Fibroblast of mammary gland (primary cell): ENCODE measurements around the gene FCER2.

Source experiments
- DNase-seq: peaks from one replicate; pipeline ENCODE4 v3.0.0-alpha.2; 2010; ENCODE audit warnings: low read depth
- H3K4me3 ChIP-seq: 2 replicates; pipeline ENCODE4 v1.5.1; 2011; ENCODE audit warnings: low read depth, mild to moderate bottlenecking, low read length, moderate library complexity; ENCODE audit not compliant: control insufficient read depth
- TF ChIP-seq, protein P1 (sequence below): conservative IDR thresholded peaks from 2 replicates; pipeline ENCODE4 v1.5.1; 2011; ENCODE audit warnings: low read depth, low read length, inconsistent platforms; ENCODE audit not compliant: control insufficient read depth, insufficient read depth

Gene FCER2

DNA sequence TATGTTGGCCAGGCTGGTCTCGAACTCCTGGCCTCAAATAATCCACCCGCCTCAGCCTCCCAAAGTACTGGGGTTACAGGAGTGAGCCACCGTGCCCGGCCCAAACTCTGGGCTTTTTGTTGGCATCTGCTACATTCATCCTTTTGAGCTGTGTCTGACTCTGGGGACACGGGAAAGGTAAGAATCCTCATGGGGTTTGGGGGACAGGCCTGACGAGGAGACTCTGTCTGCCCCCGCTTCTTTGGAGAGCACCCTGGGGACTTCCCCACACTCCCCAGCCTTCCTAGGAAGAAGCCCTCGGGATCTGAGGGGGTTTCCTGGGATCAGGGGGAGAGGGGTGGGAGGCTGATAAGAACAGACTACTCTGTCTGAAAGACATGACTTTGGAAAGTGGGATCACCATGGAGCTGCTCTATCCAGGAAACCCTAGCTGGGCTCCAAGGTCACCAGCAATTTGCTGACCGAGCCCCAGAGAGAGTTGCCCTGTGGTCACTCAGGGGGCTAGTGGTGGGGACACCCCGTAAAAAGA lies 8.1 kb upstream of the FCER2 start:
- no peak for DNase-seq
- TF ChIP-seq, protein P1, sequence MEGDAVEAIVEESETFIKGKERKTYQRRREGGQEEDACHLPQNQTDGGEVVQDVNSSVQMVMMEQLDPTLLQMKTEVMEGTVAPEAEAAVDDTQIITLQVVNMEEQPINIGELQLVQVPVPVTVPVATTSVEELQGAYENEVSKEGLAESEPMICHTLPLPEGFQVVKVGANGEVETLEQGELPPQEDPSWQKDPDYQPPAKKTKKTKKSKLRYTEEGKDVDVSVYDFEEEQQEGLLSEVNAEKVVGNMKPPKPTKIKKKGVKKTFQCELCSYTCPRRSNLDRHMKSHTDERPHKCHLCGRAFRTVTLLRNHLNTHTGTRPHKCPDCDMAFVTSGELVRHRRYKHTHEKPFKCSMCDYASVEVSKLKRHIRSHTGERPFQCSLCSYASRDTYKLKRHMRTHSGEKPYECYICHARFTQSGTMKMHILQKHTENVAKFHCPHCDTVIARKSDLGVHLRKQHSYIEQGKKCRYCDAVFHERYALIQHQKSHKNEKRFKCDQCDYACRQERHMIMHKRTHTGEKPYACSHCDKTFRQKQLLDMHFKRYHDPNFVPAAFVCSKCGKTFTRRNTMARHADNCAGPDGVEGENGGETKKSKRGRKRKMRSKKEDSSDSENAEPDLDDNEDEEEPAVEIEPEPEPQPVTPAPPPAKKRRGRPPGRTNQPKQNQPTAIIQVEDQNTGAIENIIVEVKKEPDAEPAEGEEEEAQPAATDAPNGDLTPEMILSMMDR = no peak
- no peak overlapping the region for H3K4me3 ChIP-seq

DNA sequence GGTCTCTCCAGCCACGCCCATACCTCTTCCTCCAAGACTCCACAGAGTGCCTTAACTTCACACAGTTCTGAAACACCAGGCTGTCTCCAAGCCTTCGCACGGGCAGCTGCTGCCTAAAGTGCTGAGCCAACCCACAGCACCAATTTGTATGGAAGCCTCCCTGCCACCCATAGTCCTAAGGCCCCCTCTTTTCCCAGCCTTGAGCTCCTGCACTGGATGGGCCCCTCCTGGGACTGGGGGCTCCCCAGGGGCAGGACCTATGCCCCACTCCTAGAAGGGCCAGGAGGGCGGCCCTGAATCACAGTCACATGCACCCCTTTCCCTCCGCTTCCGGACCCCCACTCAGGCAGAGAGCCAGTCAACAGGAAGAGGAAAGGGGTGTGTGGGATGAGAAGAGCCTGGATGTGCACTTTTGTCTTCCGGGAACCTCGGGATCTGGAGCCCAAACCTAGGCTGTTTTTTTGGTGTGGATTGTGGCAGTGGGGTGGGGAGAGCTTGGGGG lies 5.1 kb upstream of the FCER2 start:
- no peak for DNase-seq
- H3K4me3 ChIP-seq = no peak overlapping the region
- TF ChIP-seq, protein P1 = no peak

DNA sequence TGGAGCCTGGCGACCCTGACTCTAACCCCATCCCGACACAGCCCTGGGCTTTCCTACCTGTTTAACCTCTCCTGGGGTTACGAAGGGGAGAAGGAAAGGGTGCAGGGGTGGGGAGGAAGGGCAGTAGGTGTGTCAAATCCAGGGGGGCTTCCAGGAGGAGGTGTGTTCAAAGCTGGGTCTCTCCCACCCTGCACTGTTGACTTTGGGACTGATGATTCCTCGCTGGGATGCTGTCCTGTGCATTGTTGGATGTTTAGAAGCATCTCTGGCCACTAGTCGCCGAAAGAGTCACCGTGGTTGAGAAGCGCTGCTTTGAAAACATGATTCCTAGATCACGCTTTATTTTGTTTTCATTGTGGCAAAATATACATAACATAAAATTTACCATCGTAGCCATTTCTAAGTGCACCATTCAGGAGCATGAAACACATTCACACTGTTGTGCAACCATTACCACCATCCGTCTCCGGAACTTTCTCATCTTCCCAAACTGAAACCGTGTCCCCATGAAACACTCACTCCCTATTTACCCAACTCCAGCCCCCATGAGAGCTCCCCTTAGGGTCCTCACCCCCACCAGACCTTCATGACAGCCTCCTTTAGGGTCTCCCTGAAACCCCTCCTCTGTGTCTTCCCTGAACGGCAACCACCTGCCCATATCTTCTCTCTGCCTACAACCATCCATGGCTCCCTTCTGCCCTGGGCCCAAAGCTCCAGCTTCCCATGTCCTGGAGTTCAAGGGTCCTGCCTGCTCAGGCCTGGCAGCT lies 4.4 kb upstream of the FCER2 start:
- TF ChIP-seq, protein P1 = no peak
- no peak for DNase-seq

DNA sequence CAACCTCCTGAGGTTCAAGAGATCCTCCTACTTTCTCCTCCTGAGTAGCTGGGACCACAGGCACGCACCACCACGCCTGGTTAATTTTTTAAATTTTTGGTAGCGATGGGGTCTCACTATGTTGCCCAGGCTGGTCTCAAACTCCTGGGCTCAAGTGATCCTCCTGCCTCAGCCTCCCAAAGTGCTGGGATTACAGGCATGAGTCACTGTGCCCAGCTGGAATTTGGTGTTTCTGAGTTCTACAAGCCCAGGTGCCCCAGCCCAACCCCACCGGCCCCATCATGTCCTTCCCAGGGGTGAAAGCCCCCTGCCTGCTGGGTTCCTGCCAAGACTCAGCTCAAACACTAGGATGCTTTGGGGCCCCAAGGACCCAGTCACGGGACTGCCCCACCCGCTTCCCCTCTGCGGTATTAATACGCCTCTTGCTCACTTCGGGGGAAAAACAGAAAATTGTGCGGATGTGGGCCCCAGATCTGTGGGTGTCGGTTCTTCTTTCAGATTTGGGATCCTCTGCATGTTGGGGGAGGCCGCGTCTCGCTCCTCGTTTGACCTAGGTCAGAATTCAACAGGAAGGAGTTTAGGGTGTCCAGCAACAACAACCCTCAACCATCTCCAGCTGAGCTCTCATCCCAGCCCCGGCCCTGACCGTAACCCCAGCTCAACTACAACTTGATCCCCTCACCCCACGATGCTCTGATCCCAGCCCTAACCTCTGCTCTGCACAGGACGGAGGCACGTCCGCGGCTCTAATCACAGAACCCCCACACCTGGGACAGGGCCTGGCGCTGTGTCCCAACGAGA lies 3.7 kb upstream of the FCER2 start:
- DNase-seq = no peak
- TF ChIP-seq, protein P1 = no peak
- no peak overlapping the region for H3K4me3 ChIP-seq

More for the DNA sequence above, 4.4 kb upstream of the FCER2 start:
- no peak overlapping the region for H3K4me3 ChIP-seq

DNA sequence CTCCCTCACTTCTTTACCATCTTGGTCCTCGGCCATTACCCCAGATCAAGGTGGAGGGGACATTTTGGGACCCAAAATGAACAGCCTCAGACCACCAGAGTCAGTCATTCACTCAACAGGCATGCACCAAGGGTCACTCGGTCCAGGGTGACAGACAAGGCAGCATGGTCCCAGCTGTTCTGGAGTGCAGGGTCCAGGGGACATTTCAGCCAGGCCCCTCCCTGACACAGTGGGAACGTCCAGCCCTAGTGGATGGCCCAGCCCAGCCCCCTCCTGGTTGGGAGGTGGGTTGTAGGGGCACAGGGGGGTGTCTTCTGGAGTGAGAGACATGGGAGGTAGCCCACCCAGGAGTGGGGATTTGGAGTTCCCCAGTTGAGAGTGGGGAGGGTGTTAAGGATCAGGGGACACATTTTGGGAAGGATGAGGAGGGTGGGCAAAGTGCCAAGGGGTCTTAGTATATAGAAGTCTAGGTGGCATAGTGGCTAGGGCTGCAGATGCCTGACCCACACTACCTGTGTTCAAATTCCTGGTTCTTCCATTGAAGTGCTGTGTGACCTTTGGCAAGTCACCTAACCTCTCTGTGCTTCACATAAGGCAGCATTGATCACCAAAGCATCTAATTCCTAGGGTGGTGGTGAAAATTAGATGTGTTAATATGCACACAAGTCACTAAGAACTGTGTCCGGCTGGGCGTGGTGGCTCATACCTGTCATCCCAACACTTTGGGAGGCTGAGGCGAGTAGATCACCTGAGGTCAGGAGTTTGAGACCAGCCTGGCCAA lies 2.5 kb upstream of the FCER2 start:
- TF ChIP-seq, protein P1 = no peak
- no peak overlapping the region for H3K4me3 ChIP-seq
- DNase-seq = no peak

DNA sequence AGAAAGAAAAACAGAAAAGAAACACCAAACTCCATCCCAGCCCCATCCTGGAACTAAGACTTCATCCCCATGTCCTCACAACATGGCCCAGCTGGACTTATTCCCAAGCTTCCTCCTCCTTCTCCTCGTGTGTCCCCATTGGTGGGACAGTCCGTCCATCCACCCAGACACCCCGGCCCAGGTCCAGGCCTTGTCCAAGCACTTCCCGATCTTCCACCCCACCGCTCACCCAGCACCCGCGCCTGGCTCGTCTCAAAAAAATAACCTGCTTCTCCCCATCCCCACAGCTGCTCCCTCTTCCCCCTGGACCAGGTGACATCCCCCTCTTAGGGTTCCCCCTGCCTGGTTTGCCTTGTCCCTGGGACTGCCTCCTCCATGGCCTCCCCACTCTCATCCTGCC lies 1.4 kb upstream of the FCER2 start:
- no peak for DNase-seq
- TF ChIP-seq, protein P1 = no peak
- no peak overlapping the region for H3K4me3 ChIP-seq
